GM21367 (cell line): ENCODE measurements around the gene PKNOX2.

Source experiments
- ATAC-seq: cut with Tn5 transposase; IDR thresholded peaks from one replicate; pipeline ENCODE4 v1.9.1; 2021; ENCODE audit not compliant: unreplicated experiment

PKNOX2 gene

DNA sequence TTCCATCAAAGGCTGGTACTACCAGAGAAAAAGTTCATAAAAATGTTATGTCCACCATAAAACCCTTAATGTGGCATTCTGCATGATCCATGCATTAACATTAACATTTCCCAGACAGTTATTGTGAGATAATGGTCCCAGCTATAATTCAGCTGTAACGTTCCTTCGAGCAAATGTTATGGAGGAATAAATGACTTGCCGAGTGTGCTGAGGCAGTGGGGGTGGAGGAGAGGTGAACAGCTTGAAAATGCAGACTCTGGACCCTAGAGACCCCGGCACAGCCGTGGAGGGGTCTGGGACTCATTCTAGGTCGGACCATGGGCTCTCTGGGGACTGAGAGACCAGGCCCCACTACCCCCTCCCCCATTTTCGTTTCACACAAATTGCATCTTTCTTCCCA is 141.9 kb downstream of the PKNOX2 start:
- no peak for ATAC-seq

DNA sequence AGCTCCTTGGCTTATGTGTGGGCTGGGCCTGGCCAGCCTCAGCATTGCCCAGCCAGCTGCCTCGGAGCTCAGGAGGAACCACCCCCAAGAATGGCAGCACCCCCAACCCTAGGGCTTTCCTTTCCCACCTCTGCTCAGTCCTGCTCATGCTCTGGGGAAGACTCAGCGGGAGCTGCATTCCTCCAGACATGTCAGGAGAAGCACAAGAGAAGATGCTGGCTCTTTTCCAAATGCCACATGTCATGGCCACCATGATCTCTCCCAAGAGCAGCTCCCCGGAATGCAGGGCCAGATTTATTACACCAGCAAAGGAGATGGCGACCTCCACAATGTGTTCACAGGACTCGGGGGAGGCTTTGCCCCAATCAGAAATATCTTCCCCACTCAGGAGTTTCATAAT is 143.7 kb downstream of the PKNOX2 start:
- no peak for ATAC-seq

DNA sequence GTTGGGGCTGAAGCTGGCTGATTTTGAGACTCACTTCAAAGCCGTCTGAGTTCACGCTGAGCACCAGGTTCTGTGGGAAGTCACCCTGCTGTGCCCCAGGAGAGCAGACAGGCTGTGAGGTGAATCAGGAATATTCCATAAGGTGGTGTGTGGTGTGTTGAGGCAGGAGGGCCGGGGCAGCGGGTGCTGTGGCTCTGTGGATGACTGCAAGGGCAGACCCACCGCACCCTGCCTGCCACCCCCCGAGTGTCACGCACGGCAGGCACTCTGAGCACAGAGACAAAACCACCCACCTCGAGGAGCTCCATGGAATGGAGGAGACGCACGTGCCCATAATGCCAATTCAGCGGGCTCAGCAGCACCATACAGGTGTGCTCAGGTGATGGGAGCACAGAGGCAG is 147.8 kb downstream of the PKNOX2 start:
- ATAC-seq, result no peak

DNA sequence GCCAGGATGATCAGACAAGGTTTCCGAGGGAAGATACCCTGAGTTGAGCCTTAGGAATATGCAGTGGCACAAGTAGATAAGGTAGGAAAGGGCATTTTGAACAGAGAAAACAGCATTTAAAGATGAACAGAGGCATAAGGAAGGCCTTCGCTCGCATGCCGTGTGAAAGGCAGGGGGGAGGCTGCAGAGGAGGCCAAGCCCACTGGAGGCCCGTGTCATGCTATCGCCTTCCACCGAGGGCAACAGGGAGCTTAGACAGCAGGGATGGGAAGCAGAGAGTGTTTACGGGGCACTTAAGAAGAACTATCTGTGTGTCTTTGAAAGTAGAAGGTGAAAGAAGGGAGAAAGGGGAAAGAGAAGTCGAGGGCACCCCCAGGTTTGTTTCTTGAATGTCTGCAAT is 148.3 kb downstream of the PKNOX2 start:
- ATAC-seq, result no peak

DNA sequence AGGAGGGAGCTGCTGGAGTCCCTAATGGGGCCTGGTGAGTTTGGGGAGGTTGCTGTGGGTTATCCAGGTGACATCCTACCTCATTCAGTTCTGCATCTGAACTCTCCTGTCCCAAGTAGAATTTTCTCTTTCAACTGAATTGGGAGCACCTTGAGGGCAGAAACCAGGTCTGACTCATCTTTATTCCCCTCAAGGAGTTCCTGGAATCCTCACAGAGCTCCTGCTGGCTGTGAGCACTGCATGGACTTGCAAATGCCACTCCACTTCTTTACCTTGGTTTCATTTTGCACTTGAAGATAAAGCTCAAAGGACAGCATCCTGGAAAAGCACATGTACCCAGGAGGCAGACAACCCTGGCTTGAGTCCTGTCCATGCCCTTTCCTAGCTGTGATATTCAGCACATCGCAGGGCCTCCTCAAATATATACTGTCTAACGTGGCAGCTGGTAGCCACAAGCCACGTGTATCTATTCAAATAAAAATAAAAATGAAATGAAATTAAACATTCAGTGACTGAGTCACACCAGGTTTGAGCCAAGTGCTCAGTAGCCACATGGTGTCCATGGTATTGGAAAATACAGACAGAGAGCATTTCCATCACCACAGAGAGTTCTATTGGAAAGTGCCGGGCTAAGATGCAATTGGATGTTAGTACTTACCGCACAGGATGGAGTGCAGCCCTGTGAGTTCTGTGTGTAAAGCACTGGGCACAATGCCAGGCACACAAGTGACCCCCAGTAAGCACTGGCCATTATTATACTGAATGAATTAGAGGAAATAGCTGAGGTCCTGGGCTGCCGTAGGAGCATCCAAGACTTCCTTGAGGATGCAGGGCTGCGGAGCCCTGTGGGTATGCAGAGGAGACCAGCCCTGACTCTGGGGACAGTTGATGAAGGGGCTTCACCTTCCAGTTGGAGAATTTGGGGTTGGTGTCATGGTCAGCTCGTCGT is 149.0 kb downstream of the PKNOX2 start:
- ATAC-seq, result no peak

DNA sequence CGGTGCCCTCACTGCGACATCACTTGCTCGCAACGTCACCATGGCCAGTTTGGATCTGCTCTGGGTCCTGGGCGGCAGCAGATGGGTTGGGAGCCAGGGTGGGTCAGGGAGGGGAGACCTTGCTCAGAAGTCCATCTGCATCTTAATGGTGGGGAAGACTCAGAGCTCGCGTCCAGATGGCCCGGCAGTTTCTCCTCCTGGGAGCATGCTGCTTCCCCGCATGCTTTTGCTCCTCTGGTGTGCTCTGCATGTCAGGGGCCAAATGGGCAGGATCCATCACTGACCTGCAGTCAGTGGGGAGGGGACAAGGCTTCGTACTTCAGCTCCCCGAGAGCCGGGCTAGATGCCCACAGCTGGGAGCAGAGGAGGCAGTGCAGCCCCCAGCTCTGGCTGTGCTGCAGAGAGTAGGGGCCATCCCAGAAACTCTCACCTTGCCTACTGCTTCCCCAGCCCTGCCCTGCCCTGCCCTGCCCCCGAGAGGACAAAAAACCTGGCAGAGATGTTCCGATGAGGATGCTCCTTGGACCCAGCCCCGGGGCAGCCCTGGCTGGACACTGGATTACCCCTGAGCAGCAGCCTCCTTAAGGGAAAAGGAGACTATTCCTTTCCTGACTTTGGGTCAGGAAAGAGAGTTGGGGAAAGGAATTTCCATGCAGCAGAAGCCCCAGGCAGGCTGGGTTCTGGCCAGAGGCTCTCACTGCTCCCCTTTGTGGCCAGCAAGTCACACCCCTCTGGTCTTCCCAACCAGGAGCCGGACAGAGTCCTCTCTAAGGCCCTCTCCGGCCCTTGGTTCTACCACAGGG is 149.9 kb downstream of the PKNOX2 start:
- no peak for ATAC-seq

DNA sequence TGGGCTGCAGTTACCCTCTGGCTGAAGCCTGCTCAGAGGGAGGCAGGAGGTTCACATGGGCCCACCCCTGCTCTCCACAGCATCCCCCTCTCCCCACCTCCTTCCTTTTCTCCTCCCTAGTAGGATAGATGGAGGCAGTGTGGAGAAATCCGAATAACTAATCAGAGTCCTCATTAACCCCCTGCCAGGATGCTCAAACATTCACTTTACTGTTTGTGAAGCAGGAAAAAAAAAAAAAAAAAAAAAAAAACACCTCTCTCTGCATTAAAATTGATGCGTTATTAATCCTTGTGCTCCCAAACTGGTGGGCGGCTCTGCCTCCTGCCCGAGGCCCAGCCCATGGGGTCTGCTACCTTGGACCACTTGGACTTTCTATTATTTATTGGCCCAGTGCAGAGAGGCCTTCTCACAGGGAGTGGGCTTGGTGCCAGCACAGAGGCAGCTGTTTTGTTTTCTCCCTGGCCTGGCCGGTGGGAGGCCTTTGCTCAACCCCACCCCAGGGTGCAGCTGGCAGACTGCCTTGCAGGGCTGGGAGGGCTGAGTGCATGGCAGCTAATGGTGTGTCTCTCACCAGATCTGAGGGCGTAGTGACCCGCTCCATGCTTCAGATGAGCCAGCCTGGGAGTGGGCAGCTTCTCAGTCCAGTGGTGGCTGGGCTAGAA is 150.7 kb downstream of the PKNOX2 start:
- ATAC-seq, result no peak

DNA sequence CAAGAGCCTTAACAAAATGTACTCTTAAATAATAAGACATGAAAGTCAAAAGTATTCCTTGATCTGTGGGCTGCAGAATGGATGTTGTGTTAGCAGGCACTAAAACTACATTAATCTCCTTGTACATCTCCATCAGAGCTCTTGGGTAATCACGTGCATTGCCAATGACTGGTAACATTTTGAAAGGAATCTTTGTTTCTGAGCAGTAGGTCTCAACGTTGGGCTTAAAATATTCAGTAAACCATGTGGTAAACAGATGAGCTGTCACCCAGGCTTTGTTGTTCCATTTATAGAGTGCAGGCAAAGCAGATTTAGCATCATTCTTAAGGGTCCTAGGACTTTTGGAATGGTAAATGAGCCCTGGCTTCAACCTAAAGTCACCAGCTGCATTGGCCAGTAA is 152.9 kb downstream of the PKNOX2 start:
- ATAC-seq, result no peak

DNA sequence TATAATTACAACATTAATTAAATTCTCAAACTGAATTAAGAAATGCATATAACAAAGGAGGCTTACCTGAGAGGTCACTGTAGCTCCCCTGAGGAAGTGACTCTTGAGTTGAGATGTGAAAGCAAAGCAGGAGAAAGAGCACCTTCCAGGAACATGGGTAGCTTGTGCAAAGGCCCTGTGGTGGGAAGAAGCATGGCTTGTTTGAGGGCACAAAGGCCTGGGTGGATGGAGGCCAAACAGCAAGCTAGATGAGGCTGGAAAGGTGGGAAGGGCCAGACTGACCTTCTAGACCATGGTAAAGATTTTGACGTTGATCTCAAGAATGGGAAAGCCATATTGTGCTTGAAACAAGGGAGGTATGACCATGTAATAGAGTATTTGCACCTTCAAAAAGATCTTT is 155.1 kb downstream of the PKNOX2 start:
- no peak for ATAC-seq

DNA sequence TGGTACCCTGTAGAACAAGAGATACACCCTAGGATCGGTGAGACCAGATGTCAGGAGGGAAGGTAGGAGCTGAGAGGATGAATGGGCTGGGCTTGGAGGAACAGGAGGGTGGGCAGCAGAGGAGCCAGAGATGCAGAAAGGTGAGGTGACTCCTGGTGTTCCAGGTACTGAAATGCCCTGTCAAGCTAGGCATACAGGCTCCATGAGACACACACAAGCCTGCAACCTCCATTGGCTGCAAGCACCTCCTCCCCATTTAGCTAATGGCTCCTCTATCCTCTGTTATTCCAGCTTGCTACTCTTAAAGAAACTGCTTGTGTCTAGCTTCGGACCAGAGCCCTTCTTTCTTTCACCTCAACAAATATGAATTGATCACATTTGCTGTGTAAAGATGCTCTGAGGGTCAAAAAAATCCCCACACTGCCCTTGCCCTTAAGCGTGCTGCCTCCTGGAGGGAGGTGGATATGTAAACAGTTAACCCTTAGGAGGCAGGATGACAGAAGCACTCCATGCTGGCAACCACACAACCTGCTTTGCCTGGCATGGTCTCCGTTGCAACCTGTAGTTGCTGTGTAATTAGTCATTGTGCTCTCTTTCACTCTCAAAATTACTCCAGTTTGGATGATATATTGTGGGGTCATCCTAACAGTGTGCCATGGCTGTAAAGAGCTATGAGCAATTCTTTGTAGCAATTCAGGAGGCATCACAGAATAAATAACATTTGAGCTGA is 156.0 kb downstream of the PKNOX2 start:
- no peak for ATAC-seq

DNA sequence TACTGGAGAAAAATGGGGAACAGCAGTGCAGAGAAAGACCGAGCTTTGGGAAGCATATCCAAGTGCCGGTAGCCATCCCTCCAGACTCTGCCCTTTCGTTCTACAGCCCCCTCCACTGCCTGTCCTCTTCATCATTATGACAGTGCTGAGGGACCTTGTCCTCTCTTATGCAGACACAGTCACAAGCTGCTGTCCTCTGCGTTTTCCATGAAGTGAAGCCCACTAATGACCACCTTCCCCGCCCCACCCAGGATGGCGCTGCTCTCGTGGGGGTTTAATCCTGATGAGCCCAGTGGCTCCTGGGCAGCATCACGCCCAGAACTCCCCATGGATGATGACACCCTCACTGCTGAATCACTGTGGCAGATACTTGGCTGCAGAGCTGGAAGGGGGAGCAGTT is 157.7 kb downstream of the PKNOX2 start:
- ATAC-seq, result no peak

DNA sequence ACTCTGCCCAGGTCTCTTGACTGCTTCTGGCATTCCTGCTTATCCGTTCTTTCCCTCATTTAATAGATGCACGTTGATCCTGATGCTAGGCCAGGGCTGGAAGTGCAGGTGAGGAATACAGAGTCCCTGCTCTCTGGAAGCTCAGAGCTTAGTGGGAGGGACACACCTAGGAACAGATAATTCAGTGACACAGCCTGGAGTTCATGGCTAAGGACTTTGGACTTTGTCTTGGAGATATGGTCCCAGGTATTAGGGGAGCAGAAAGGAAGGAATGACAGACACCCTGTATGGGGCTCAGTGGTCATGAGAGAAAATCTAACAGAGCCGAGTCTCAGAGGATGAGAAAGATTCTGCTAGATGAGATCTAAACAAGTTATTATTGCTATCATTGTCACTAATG is 160.6 kb downstream of the PKNOX2 start:
- no peak for ATAC-seq

DNA sequence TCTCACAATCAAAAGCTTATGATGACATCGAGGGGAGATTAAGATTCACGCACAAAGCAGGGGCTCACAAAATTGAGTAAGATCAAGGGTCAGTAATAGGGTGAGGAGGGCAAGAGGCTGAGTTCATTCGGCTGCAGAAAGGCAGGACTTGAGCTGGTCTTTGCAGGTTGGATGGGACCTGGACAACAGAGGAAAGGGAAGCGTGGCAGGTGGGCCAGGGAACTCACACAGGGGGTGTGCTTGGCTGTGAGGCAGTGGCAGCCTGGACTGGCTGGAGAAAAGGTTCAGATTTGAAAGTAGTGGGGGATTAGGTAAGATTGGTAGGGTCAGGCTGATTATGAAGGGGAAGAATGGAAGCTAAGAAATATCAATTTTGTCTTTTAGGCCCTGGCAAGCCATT is 161.6 kb downstream of the PKNOX2 start:
- no peak for ATAC-seq

DNA sequence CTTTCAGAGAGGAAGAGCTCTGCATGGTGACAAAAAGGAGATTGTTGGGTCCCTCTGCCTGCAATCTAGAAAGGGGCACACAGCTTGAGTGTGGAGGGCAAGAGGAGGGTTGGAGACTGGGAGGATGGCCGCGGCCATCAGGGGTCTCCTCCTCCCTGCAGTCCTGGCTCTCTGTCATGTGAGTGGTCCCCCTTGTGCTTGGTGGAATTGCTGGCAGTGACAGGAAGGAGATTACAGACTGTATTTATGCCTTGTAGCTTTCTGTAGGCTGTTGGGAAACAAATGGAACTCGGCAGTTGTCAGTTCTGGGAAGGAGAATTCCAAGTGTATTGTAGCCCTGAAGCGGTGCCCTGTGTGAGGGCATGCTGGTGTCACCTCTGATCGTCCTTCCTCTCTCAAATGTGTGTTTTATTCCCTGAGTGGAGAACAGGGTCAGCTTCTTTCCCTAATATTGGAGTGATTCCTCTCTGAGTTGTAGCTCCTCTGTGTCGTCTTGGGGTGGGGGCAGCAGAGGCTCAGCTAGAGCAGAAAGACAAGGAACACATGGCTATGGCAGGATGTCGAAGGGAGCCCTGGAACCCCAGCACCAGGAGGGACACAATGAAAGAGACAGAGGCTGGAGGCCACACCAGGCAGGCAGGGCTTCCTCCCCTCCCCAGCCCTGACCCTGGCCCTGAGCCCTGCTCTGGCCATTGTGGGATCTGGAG is 163.1 kb downstream of the PKNOX2 start:
- ATAC-seq, result no peak

DNA sequence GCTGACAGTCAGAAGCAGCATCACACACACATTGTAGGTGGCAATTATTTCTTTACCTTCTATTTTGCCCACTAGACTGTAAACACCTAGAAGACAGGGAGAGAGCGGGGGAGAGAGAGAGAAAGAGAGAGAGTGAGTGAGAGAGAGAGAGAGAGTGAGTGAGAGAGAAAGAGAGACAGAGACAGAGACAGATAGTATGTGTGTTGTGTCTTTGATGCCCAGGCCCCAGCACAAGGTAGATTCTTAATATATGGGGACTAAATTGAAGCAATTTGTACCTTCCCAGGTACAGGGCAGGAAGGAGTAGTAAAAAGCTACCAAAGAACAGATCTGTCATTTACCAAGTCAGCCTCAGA is 163.7 kb downstream of the PKNOX2 start:
- ATAC-seq, result no peak

DNA sequence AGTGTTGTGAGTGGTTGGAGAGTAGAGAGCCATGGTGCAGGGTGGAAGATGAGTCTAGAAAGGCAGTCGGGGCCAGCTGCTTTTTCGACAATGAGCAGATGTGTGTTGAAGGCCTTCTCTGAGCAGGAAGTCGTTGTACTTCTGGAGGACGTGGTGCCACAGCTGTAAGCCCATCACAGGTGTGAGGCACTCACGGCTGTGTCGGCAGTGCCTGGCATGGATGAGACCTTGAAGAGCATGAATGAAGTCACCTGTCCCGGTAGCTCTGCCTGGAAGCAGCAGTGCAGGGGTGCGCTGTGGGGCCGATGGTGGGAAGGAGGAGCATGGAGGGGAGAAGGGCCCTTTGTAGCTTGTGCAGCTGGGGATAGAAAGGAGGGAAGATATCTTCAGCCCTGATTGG is 165.2 kb downstream of the PKNOX2 start:
- ATAC-seq, result no peak

DNA sequence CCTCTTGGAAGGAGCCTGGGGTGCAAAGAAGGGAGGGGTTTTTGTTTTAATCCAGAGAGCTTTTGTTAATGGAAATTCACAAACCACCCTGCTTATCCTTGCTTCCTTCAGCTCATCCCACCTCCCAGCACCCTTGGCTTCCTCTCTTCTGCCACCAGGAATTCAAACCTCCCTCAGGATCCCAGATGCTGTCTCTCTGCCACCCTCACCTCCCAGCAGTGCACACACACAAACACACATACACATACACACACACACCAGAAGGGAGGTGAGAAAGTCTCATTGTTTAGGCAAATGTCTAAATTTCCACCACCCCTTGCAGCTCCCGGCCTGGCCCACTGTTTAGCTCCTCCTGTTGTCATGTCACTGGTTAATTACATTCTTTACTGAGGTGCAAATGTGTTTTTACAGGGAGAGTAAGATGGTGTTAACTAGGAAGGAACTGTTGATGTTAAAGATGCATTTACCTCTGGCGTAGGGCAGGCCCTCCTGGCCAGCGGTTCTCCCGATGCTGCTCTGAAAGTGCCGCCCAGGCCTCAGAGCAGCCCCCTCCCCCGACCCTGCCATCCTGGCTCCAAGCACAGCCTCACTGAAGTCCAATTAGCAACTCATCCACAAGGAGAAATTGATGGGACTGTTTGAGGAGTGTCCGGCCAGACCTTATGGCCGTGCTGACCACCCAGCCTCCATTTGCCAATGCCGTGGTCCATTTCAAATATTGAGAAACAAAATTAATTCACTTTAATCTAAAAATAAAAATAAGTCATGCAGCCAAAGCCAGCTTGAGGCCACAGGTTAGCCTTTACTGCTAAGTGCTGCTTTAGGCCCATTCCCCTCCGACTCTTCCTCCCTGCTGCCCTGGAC is 166.1 kb downstream of the PKNOX2 start:
- ATAC-seq, result no peak

DNA sequence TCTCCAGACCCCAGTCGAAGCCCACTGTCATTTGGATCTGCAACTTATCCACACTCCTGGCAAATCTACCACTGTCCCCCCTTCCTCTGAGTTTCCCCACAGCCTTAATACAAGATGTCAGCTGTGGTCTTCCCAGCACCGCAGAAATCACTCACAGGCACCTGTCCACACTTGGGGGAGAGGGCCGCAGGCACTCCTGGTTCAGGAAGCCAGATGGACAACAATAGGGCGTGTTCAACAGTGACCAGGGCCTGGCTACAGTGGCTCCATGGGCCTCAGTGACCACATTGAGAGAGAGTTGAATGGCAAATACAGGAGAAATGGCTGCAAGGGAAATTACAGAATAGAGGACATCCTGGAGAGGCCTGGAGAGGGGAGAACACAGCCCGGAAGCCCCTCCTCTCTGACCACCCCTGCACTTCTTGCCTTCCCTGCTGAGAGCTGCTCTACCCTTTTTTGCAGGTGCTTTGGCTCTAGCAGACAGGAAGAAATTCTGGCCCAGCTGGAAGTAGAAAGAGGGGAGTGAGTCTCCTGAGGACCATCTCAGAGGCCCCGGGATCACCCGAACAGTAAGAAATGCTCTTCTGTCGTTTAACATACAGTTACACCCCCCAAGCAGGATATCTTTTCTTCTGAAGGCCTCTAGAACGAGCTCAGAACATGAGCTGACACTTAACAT is 166.9 kb downstream of the PKNOX2 start:
- no peak for ATAC-seq

DNA sequence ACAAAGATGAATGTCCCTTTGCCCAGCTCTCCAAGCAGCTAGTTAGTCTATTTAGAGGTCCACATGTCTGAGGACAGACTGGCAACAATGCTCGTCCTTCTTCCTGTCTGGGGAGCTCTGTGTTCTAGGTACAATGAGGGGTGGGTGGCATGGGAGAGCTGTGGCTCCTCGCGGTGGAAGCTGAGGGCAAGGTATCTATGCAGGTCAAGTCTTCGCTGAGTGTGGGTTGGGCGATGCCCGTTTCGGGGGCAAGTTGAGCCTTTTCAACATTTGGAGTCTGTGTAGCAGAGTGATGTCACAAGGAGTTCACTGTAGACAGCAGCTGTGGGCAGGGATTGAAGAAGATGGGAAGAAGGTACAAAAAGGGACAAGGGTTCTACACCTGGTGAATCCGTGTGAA is 168.3 kb downstream of the PKNOX2 start:
- ATAC-seq, result no peak
